GM12878 (cell line): ENCODE data around the gene RAB3A. TPM values are rescaled to one million over a fixed set of nuclear protein-coding genes. Genes with fewer than 3 reads are reported as not detected.

ENCODE experiments used
- ELK1 ChIP-seq: IDR thresholded peaks from 2 replicates; pipeline ENCODE4 v1.6.1; 2012; ENCODE audit warnings: low read depth, low read length, improper control_type of control experiment
- ETV6 ChIP-seq, 2 experiments: fragments of 450-650 bp in 1 of 2; IDR thresholded peaks in 1 of 2; conservative IDR thresholded peaks in 1 of 2; 2 replicates each; pipeline ENCODE4 v1.6.1; 2014; ENCODE audit warnings: antibody characterized with exemption in 1 of 2, borderline replicate concordance in 1 of 2, low read depth in 1 of 2, mild to moderate bottlenecking in 1 of 2, moderate library complexity in 1 of 2
- EZH2 ChIP-seq: IDR thresholded peaks from 2 replicates; pipeline ENCODE4 v1.6.1; 2012; ENCODE audit warnings: low read depth, mild to moderate bottlenecking, control low read depth, inconsistent platforms, low read length, borderline replicate concordance; ENCODE audit not compliant: control insufficient read depth
- IKZF2 ChIP-seq, 2 experiments: fragments of 450-650 bp; IDR thresholded peaks; 2 replicates each; pipeline ENCODE4 v1.6.1; 2017; ENCODE audit warnings: mild to moderate bottlenecking in 2 of 2, moderate library complexity in 2 of 2
- MEF2A ChIP-seq: IDR thresholded peaks from 2 replicates; pipeline ENCODE4 v1.6.1; 2011; ENCODE audit warnings: low read depth, mild to moderate bottlenecking, low read length, moderate library complexity; ENCODE audit not compliant: insufficient read depth
- MEF2B ChIP-seq: fragments of 450-650 bp; IDR thresholded peaks from 2 replicates; pipeline ENCODE4 v1.6.1; 2018; ENCODE audit warnings: mild to moderate bottlenecking, moderate library complexity; ENCODE audit not compliant: partially characterized antibody, poor library complexity, severe bottlenecking
- NR2C1 ChIP-seq: fragments of 450-650 bp; IDR thresholded peaks from 2 replicates; pipeline ENCODE4 v1.6.1; 2017; ENCODE audit warnings: antibody characterized with exemption, mild to moderate bottlenecking, moderate library complexity
- NR2F1 ChIP-seq: fragments of 450-650 bp; conservative IDR thresholded peaks from 2 replicates; pipeline ENCODE4 v1.6.1; 2017; ENCODE audit warnings: mild to moderate bottlenecking
- NRF1 ChIP-seq: conservative IDR thresholded peaks from 2 replicates; pipeline ENCODE4 v1.6.1; 2011; ENCODE audit warnings: mild to moderate bottlenecking, low read depth, low read length, improper control_type of control experiment
- PBX3 ChIP-seq: IDR thresholded peaks from 2 replicates; pipeline ENCODE4 v1.6.1; 2011; ENCODE audit warnings: mild to moderate bottlenecking, low read depth, low read length, moderate library complexity; ENCODE audit not compliant: insufficient replicate concordance
- RAD21 ChIP-seq: IDR thresholded peaks from 2 replicates; pipeline ENCODE4 v1.6.1; 2011; ENCODE audit warnings: mild to moderate bottlenecking, low read depth, low read length, moderate library complexity; ENCODE audit not compliant: insufficient read depth
- USF2 ChIP-seq: IDR thresholded peaks from 2 replicates; pipeline ENCODE4 v1.6.1; 2011; ENCODE audit warnings: low read depth, low read length, improper control_type of control experiment, borderline replicate concordance
- ZBED1 ChIP-seq: IDR thresholded peaks from 2 replicates; pipeline ENCODE4 v1.6.1; 2016; ENCODE audit warnings: borderline replicate concordance
- ZBTB4 ChIP-seq: fragments of 450-650 bp; formaldehyde crosslinking; IDR thresholded peaks from 2 replicates; pipeline ENCODE4 v1.4.0; 2022; ENCODE audit warnings: mild to moderate bottlenecking, moderate library complexity
- polyA plus RNA-seq, 11 experiments: library from polyadenylated mRNA; depleted of rRNA in 4 of 11; unstranded in 6 of 11; stranded (reverse) in 5 of 11; fragments of >200 nt; fragmentation: Nextera tagmentation in 4 of 11; fragmentation: Illumina TruSeq in 1 of 11; extraction: Ambion mirVana in 4 of 11; extraction: Trizol in 1 of 11; gene quantifications; 1 replicate in 1 of 11; 2 replicates in 10 of 11; pipeline versions ENCODE4 v1.2.1 to v1.2.3, GENCODE V29; 2011 to 2016; ENCODE audit warnings: inconsistent platforms in 2 of 11, missing spikeins in 2 of 11, low read depth in 1 of 11
- total RNA-seq, 4 experiments: library from RNA; depleted of rRNA in 3 of 4; stranded (reverse); fragments of >200 nt in 3 of 4; fragmentation: Illumina TruSeq in 1 of 4; extraction: Trizol in 1 of 4; gene quantifications; 2 replicates each; pipeline versions ENCODE4 v1.2.1 to v1.2.3, GENCODE V29; 2013 to 2021
- TF ChIP-seq, protein P1 (sequence below): fragments of 450-650 bp; conservative IDR thresholded peaks from 2 replicates; pipeline ENCODE4 v1.6.1; 2017; ENCODE audit warnings: mild to moderate bottlenecking, moderate library complexity
- TF ChIP-seq, protein P2 (sequence below): fragments of 450-650 bp; IDR thresholded peaks from 2 replicates; pipeline ENCODE4 v1.6.1; 2017; ENCODE audit warnings: low read depth, mild to moderate bottlenecking, moderate library complexity

Gene RAB3A
- total and polyA plus RNA-seq, 10 of the 15 experiments (the other 5 are each of a cell fraction or from before 2014, with no cell fraction given) = 0.07 to 3.5 (median 1.2) TPM; not detected in 1

DNA sequence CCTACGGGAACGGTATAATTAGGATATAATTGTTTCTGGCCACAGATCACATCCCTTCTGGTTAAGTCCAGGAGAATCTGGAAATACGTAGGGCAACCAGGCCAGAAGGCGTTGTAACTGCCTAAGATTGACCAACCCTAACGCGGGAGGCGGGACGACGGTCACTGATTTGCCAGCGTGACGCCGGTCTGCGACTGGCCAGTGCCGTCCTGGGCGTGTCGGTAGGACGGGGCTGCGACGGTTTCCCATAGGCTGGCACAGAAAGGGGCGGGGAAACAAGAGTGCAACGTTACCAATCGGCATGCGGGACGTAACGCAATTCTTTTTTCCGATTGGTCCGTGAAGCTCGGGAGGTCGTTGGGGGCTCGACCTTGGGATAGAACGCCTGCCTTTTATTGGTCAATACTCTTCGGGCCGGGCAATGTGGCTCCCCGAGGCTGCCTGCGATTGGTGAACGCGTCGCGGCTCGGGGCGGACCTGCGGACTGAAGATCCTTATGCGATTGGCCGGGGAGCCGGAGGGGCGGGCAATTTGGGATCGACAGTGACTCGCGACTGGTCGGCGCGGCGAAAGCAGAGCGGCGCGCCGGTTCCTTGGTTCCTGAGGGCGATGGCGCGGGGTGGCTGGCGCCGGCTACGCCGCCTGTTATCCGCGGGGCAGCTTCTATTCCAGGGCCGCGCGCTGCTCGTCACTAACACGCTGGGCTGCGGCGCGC, 11.0 kb downstream of the RAB3A start, which contains the start of gene MPV17L2 (continued):
- TF ChIP-seq ZBED1 (no peak), EZH2 (peak; percentile 89; the same call in 1 of the 2 replicates), ZBTB4 (CRISPR knock-in tag) (no peak), IKZF2 (IDR thresholded peaks at IDR 0.05) (no peak), ETV6 (conservative IDR thresholded peaks at IDR 0.05 in 1 of 2, IDR thresholded peaks at IDR 0.05 in 1 of 2; ENCODE audit: borderline replicate concordance in 1 of 2, low read depth in 1 of 2) (no peak), NR2F1 (peak; percentile 100), ELK1 (no peak), MEF2B (no peak), NR2C1 (no peak), NRF1 (no peak), PBX3 (peak; percentile 68), RAD21 (no peak), MEF2A (no peak), USF2 (no peak)
- TF ChIP-seq, protein P1, sequence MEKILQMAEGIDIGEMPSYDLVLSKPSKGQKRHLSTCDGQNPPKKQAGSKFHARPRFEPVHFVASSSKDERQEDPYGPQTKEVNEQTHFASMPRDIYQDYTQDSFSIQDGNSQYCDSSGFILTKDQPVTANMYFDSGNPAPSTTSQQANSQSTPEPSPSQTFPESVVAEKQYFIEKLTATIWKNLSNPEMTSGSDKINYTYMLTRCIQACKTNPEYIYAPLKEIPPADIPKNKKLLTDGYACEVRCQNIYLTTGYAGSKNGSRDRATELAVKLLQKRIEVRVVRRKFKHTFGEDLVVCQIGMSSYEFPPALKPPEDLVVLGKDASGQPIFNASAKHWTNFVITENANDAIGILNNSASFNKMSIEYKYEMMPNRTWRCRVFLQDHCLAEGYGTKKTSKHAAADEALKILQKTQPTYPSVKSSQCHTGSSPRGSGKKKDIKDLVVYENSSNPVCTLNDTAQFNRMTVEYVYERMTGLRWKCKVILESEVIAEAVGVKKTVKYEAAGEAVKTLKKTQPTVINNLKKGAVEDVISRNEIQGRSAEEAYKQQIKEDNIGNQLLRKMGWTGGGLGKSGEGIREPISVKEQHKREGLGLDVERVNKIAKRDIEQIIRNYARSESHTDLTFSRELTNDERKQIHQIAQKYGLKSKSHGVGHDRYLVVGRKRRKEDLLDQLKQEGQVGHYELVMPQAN = peak; percentile 95
- TF ChIP-seq, protein P2, sequence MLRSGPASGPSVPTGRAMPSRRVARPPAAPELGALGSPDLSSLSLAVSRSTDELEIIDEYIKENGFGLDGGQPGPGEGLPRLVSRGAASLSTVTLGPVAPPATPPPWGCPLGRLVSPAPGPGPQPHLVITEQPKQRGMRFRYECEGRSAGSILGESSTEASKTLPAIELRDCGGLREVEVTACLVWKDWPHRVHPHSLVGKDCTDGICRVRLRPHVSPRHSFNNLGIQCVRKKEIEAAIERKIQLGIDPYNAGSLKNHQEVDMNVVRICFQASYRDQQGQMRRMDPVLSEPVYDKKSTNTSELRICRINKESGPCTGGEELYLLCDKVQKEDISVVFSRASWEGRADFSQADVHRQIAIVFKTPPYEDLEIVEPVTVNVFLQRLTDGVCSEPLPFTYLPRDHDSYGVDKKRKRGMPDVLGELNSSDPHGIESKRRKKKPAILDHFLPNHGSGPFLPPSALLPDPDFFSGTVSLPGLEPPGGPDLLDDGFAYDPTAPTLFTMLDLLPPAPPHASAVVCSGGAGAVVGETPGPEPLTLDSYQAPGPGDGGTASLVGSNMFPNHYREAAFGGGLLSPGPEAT = no peak
